Trophoblast cell (in vitro differentiated cells and primary cell): Measurements from ENCODE around the gene CYP2R1. TPM values are rescaled to one million over a fixed set of nuclear protein-coding genes. Genes with fewer than 3 reads are reported as not detected.
A peak's percentile ranks its signal among the peaks of the same experiment; 100 is the strongest.

Experiments used
- DNase-seq, 2 donors: peaks; one replicate each; pipeline ENCODE4 v3.0.0-alpha.2; 2016
- H2AFZ ChIP-seq: 2 replicates; pipeline ENCODE4 v1.6.1; 2013; ENCODE audit warnings: low read length, moderate library complexity, mild to moderate bottlenecking; ENCODE audit not compliant: insufficient read depth, poor library complexity
- H2AK5ac ChIP-seq: 2 replicates; pipeline ENCODE4 v1.6.1; 2013; ENCODE audit warnings: mild to moderate bottlenecking, low read length
- H2BK120ac ChIP-seq: 2 replicates; pipeline ENCODE4 v1.6.1; 2013; ENCODE audit warnings: low read length, mild to moderate bottlenecking, moderate library complexity; ENCODE audit not compliant: insufficient read depth, poor library complexity
- H2BK12ac ChIP-seq: 2 replicates; pipeline ENCODE4 v1.6.1; 2013; ENCODE audit warnings: mild to moderate bottlenecking, low read length, moderate library complexity
- H2BK5ac ChIP-seq: 2 replicates; pipeline ENCODE4 v1.6.1; 2013; ENCODE audit warnings: low read length, low read depth, moderate library complexity, mild to moderate bottlenecking; ENCODE audit not compliant: poor library complexity
- H3K14ac ChIP-seq: 2 replicates; pipeline ENCODE4 v1.6.1; 2013; ENCODE audit warnings: mild to moderate bottlenecking, low read length
- H3K18ac ChIP-seq: 2 replicates; pipeline ENCODE4 v1.6.1; 2013; ENCODE audit warnings: mild to moderate bottlenecking, low read length
- H3K23ac ChIP-seq: 2 replicates; pipeline ENCODE4 v1.6.1; 2013; ENCODE audit warnings: low read length
- H3K27ac ChIP-seq: 2 replicates; pipeline ENCODE4 v1.5.1; 2013; ENCODE audit warnings: low read depth, mild to moderate bottlenecking, inconsistent platforms, low read length, moderate library complexity
- H3K27me3 ChIP-seq: 2 replicates; pipeline ENCODE4 v1.6.1; 2013; ENCODE audit warnings: inconsistent platforms, mild to moderate bottlenecking, low read length, moderate library complexity; ENCODE audit not compliant: insufficient read depth
- H3K36me3 ChIP-seq, 2 experiments: 1 replicate in 1 of 2; 2 replicates in 1 of 2; pipeline ENCODE4 v1.6.1; 2013; ENCODE audit warnings: low read length in 2 of 2, mild to moderate bottlenecking in 2 of 2, moderate library complexity in 1 of 2; ENCODE audit not compliant: insufficient read depth in 2 of 2, control insufficient read depth in 1 of 2
- H3K4ac ChIP-seq: 2 replicates; pipeline ENCODE4 v1.6.1; 2013; ENCODE audit warnings: low read depth, mild to moderate bottlenecking, low read length, moderate library complexity
- H3K4me1 ChIP-seq, 2 experiments: 1 replicate in 1 of 2; 2 replicates in 1 of 2; pipeline ENCODE4 v1.6.1; 2013; ENCODE audit warnings: low read length in 2 of 2, mild to moderate bottlenecking in 2 of 2, moderate library complexity in 1 of 2; ENCODE audit not compliant: insufficient read depth in 2 of 2, control insufficient read depth in 1 of 2
- H3K4me2 ChIP-seq: 2 replicates; pipeline ENCODE4 v1.6.1; 2013; ENCODE audit warnings: inconsistent platforms, mild to moderate bottlenecking, low read length, moderate library complexity
- H3K4me3 ChIP-seq: 2 replicates; pipeline ENCODE4 v1.5.1; 2013; ENCODE audit warnings: mild to moderate bottlenecking, low read depth, low read length, inconsistent platforms
- H3K79me1 ChIP-seq: one replicate; pipeline ENCODE4 v1.6.1; 2013; ENCODE audit warnings: low read length
- H3K79me2 ChIP-seq: 2 replicates; pipeline ENCODE4 v1.6.1; 2013; ENCODE audit warnings: low read length, mild to moderate bottlenecking; ENCODE audit not compliant: control insufficient read depth, insufficient read depth, poor library complexity
- H3K9ac ChIP-seq: 2 replicates; pipeline ENCODE4 v1.6.1; 2013; ENCODE audit warnings: mild to moderate bottlenecking, low read length
- H3K9me3 ChIP-seq: 2 replicates; pipeline ENCODE4 v1.6.1; 2013; ENCODE audit warnings: low read depth, mild to moderate bottlenecking, control low read depth, inconsistent platforms, low read length; ENCODE audit not compliant: insufficient read depth
- H4K12ac ChIP-seq: 2 replicates; pipeline ENCODE4 v1.6.1; 2013; ENCODE audit warnings: low read depth, mild to moderate bottlenecking, low read length, moderate library complexity
- H4K8ac ChIP-seq: 2 replicates; pipeline ENCODE4 v1.6.1; 2013; ENCODE audit warnings: low read depth, mild to moderate bottlenecking, low read length, moderate library complexity
- H4K91ac ChIP-seq: one replicate; pipeline ENCODE4 v1.6.1; 2013; ENCODE audit warnings: low read depth, mild to moderate bottlenecking, low read length, moderate library complexity
- WGBS: extraction: QIAGEN DNeasy Blood & Tissue Kit; methylation state at CpG from one replicate; pipeline ENCODE4 v1.1.7; 2013; ENCODE audit warnings: missing lambda C conversion rate; ENCODE audit not compliant: insufficient read length, insufficient coverage; ENCODE audit errors: extremely low coverage; 5-methylcytosine and 5-hydroxymethylcytosine counted together
- polyA plus RNA-seq: library from polyadenylated mRNA; stranded (reverse); fragments of 200-250 nt; gene quantifications from 2 replicates; pipeline ENCODE4 v1.2.3, GENCODE V29; 2013

Gene CYP2R1
- polyA plus RNA-seq, result 12.5 and 13.4 TPM in 2 replicates

- H3K9me3 ChIP-seq, result no peaks in the 10 kb centered on the region
- H3K9ac ChIP-seq, result peak within 1 kb of the TSS; percentile 51
- no peak within 1 kb of the TSS for H3K23ac ChIP-seq
- no peak within 1 kb of the TSS for H2AK5ac ChIP-seq
- peak within 1 kb of the TSS; percentile 54 for H3K14ac ChIP-seq
- no peaks in the 10 kb centered on the region for H3K36me3 ChIP-seq
- peak within 1 kb of the TSS; percentile 38 for H3K18ac ChIP-seq
- H2AFZ ChIP-seq, result peak within 1 kb of the TSS; percentile 77
- H3K4ac ChIP-seq, result no peak within 1 kb of the TSS
- H3K79me1 ChIP-seq, result peaks cover 8% of the 10 kb centered on the region
- H2BK120ac ChIP-seq, result peak within 1 kb of the TSS; percentile 34
- H3K27me3 ChIP-seq, result no peaks in the 10 kb centered on the region
- H2BK5ac ChIP-seq, result peak within 1 kb of the TSS; percentile 14
- no peak within 1 kb of the TSS for H2BK12ac ChIP-seq
- peak within 1 kb of the TSS; percentile 68 for H4K12ac ChIP-seq
- DNase-seq, result peak; percentile 89 to 98
- H3K4me2 ChIP-seq, result peak within 1 kb of the TSS; percentile 95
- H3K4me3 ChIP-seq, result peak within 1 kb of the TSS; percentile 75
- H4K8ac ChIP-seq, result peak within 1 kb of the TSS; percentile 90
- no peaks in the 10 kb centered on the region for H3K79me2 ChIP-seq
- no CpG with 5 or more reads among the region's 36 CpGs for WGBS
- peak within 1 kb of the TSS; percentile 41 for H3K27ac ChIP-seq
- H4K91ac ChIP-seq, result peak within 1 kb of the TSS; percentile 76
- H3K4me1 ChIP-seq, result peaks cover 0 to 3% of the 10 kb centered on the region in 2 experiments
Measured at GRCh38 chr11:14892036-14892556, at the start of gene CYP2R1. CYP2R1 (minus strand) TSS chr11:14892231; CDS start chr11:14892205, 26 bp downstream.

GRCh38 chr11:14938936-14939335 lies 46.9 kb upstream of the CYP2R1 start:
- Histone ChIP-seq H3K4me2 (no peak overlapping the region), H3K4ac (no peak overlapping the region), H2BK5ac (no peak overlapping the region), H3K4me1 (no peaks in the 10 kb centered on the region), H3K36me3 (no peaks in the 10 kb centered on the region), H3K23ac (no peak overlapping the region), H3K9ac (no peak overlapping the region), H2BK120ac (no peak overlapping the region), H3K14ac (no peak overlapping the region), H3K79me2 (no peaks in the 10 kb centered on the region), H3K4me3 (no peak overlapping the region), H2AK5ac (no peak overlapping the region), H3K9me3 (peaks cover 5% of the 10 kb centered on the region), H4K8ac (no peak overlapping the region), H3K18ac (no peak overlapping the region), H3K27me3 (no peaks in the 10 kb centered on the region), H2BK12ac (no peak overlapping the region), H3K79me1 (no peaks in the 10 kb centered on the region), H4K12ac (no peak overlapping the region), H4K91ac (no peak overlapping the region), H3K27ac (no peak overlapping the region), H2AFZ (no peak overlapping the region)
- no peak for DNase-seq
- WGBS, result no CpG with 5 or more reads among the region's 1 CpG

GRCh38 chr11:14934641-14935351 lies 42.8 kb upstream of the CYP2R1 start:
- Histone ChIP-seq H3K9ac (no peak overlapping the region), H3K4me3 (no peak overlapping the region), H3K4me1 (no peaks in the 10 kb centered on the region), H3K9me3 (peaks cover 5% of the 10 kb centered on the region), H3K36me3 (no peaks in the 10 kb centered on the region), H2BK12ac (no peak overlapping the region), H4K12ac (no peak overlapping the region), H4K91ac (no peak overlapping the region), H2BK120ac (no peak overlapping the region), H3K27ac (no peak overlapping the region), H3K79me1 (no peaks in the 10 kb centered on the region), H2BK5ac (no peak overlapping the region), H3K79me2 (no peaks in the 10 kb centered on the region), H3K18ac (no peak overlapping the region), H3K4me2 (no peak overlapping the region), H3K4ac (no peak overlapping the region), H3K14ac (no peak overlapping the region), H3K23ac (no peak overlapping the region), H3K27me3 (no peaks in the 10 kb centered on the region), H4K8ac (no peak overlapping the region), H2AK5ac (no peak overlapping the region), H2AFZ (no peak overlapping the region)
- WGBS, result no CpG with 5 or more reads among the region's 1 CpG
- no peak for DNase-seq

GRCh38 chr11:14932447-14932846 lies 40.4 kb upstream of the CYP2R1 start:
- Histone ChIP-seq H3K27me3 (no peaks in the 10 kb centered on the region), H3K4ac (no peak overlapping the region), H4K12ac (no peak overlapping the region), H3K27ac (no peak overlapping the region), H2AK5ac (no peak overlapping the region), H3K79me1 (no peaks in the 10 kb centered on the region), H3K4me1 (no peaks in the 10 kb centered on the region), H3K4me3 (no peak overlapping the region), H3K9ac (no peak overlapping the region), H2AFZ (no peak overlapping the region), H3K79me2 (no peaks in the 10 kb centered on the region), H2BK120ac (no peak overlapping the region), H2BK5ac (no peak overlapping the region), H3K18ac (no peak overlapping the region), H3K14ac (no peak overlapping the region), H4K91ac (no peak overlapping the region), H3K4me2 (no peak overlapping the region), H4K8ac (no peak overlapping the region), H3K9me3 (no peaks in the 10 kb centered on the region), H3K36me3 (no peaks in the 10 kb centered on the region), H2BK12ac (no peak overlapping the region), H3K23ac (no peak overlapping the region)
- no peak for DNase-seq
